GM18858 (cell line): Measurements from ENCODE around the gene CDIP1.

Experiments used
- ATAC-seq: cut with Tn5 transposase; IDR thresholded peaks from one replicate; pipeline ENCODE4 v1.9.1; 2021; ENCODE audit not compliant: unreplicated experiment

Gene CDIP1

DNA sequence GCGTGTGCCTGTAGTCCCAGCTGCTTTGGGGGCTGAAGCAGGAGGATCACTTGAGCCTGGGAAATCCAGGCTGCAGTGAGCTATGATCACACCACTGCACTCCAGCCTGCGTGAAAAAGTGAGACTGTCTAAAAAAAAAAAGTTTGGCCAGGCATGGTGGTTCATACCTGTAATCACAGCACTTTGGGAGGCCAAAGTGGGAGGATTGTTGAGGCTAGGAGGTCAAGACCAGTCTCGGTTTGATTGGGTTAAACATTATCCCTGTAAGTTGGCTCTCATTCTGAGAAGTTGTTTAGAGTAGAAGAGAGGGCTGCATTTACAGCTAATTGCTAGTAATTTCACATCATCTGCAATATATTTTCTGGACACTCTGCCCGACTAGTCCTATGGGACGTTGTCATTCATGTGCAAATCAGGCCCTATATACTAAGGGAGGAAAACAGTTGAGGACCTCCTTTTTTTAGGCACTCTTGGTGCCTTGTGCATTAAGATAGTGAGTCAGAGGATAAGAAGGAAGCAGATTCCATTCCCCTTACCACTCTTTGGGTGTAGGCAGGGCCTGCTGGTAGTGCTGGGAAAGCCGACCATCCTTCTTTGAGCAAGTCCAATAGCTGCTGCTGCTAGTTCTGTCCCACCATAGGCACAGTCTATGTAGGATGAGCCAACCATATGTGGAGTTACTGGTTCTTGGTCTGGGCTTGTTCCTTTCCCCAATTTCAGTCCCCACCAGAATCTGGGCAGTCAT is 43.7 kb downstream of the CDIP1 start:
- no peak for ATAC-seq

- no peak for ATAC-seq
These were observed 46.7 kb downstream of the CDIP1 start for GRCh38 chr16:4491898-4492297.

DNA sequence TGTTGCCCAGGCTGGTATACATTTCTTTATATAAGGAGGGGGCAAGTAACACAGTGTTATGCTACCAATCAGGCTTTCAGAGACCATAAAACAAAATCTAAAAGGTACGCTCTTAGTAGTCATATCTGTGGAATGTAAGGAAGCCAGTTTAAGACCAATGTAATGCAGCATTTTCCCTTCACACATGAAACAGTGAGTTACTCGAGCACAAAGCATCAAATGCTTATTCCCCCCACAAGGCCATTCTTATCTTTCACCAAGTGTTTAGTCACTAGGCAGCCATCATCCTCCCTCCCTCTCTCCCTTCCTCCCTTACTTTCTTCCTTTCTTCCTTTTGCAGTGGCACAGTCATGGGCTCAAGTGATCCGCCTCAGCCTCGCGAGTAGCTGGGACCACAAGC is 49.5 kb downstream of the CDIP1 start:
- no peak for ATAC-seq

DNA sequence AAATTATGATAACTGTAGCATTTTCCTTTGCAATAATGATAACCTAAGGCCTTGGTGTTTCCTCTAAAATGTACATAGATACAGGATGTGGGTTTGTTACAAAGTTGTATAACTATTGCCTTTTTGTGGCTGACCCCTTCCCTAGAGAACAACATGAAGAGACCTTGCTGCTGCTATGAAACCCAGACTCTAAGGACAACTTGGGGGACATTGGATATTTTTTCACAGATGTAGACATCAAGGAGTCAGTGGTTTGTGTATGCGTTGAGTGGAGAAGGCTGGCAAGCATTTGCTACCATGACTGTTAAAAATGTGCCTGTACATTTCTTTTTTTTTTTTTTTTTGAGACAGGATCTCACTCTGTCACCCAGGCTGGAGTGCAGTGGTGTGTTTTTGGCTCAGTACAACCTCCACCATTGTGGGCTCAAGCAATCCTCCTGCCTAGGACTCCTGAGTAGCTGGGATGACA is 50.0 kb downstream of the CDIP1 start:
- ATAC-seq: no peak

GRCh38 chr16:4487955-4488498 is 50.5 kb downstream of the CDIP1 start:
- no peak for ATAC-seq

- ATAC-seq: no peak
These were observed 52.3 kb downstream of the CDIP1 start for GRCh38 chr16:4486126-4486893.

GRCh38 chr16:4481963-4482362 is 56.6 kb downstream of the CDIP1 start:
- ATAC-seq: no peak

DNA sequence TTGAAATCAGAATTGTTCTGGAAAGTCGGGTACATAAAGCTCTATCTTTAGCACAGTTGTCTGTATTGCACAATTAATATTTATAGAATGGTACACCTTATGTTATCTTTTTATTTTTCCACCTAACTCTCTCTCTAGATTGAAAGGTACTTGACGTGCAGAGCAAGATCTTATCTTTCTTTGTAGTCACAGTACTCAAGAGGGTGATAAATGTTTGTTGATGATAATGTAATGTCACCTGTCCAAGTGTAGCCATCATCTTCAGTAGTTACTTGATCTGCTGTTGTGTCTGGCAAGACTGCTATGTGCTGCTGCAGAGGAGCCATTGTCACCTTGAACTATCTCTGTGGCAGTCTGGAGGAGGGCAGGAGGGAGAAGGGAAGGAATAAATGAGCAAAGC is 57.0 kb downstream of the CDIP1 start:
- ATAC-seq: no peak

GRCh38 chr16:4477966-4478365 is 60.6 kb downstream of the CDIP1 start:
- ATAC-seq: no peak

GRCh38 chr16:4475880-4476788 is 62.4 kb downstream of the CDIP1 start, which contains the start of gene HMOX2:
Gene HMOX2 (plus strand): TSS chr16:4476398. CDS start chr16:4505525, 29,127 bp downstream.
- peak; percentile 67 for ATAC-seq

DNA sequence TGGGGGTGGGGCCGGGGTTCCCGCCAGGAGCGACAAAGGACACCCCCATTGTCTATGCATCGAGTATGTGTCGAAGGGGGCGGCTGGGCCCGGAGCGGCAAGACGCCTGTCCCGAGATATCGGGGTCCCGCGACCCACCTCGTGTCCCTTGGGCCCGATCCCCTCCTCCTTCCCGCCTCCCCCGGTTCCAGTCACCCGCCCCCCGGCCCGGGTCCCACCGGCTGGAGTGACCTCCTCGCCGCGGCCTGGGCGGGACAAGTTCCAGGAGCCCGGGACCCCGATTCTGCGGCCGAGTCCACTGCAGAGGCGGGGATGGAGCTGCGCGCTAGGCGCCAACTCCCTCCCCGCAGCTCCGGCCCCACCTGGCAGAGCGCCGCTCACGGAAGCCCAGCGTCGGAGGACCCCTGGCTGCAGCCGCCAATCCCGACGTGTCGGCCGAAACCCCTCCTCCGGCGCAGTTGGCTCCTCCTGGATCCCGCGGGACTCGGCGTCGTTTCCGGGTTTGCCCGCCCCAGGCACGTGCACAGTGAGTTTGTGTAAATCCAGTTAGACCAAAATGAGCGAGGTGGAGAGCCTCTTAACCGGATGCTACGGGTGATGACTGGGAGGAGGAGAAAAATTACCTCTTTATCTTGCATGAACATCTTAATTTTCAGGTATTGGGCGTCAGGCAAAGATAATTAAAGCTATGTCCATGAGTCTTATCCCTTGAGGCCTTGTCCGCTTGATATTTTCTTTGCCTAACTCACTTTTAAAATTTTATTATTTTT is 64.2 kb downstream of the CDIP1 start, which contains the start of gene NMRAL1:
NMRAL1 (minus strand) TSS at position 434 of the 770 bp plus-strand sequence. CDS start 493 bp downstream, outside the sequence.
- ATAC-seq: peak; percentile 26

DNA sequence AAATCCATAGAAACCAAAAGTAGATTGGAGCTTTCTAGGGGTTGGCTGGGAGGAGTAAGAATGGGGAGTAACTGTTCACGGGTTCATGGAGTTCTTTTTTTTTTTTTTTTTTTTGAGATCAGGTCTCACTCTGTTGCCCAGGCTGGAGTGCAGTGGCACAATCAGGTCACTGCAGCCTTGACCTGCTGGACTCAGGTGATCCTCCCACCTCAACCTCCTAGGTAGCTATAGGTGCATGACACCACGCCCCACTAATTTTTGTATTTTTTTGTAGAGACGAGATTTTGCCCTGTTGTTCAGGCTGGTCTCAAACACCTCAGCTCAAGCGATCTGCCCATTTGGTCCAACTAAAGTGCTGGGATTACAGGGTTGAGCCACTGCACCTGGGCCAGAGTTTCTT is 65.7 kb downstream of the CDIP1 start:
- no peak for ATAC-seq

GRCh38 chr16:4471869-4472268 is 66.7 kb downstream of the CDIP1 start:
- ATAC-seq: no peak

DNA sequence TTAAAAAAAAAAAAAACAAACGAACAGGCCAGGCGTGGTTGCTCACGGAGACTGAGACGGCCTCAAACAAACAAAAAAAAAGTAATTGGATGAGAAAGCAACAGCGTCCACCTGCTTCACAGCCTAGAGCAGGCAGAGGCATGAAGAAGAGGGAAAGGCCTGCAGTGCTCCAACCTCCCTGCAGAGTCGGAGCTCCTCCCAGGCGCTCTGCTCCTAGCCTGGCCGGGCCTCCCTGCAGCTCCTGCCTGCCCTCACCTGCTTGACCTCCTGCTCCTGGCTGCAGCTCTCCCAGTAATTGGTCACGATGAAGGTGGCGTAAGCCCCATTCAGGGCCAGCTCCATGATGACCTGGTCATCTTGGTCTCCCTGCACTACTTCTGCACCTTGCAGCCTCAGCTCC is 69.6 kb downstream of the CDIP1 start:
- ATAC-seq: no peak

- no peak for ATAC-seq
These were observed 70.7 kb downstream of the CDIP1 start for GRCh38 chr16:4467916-4468315.

DNA sequence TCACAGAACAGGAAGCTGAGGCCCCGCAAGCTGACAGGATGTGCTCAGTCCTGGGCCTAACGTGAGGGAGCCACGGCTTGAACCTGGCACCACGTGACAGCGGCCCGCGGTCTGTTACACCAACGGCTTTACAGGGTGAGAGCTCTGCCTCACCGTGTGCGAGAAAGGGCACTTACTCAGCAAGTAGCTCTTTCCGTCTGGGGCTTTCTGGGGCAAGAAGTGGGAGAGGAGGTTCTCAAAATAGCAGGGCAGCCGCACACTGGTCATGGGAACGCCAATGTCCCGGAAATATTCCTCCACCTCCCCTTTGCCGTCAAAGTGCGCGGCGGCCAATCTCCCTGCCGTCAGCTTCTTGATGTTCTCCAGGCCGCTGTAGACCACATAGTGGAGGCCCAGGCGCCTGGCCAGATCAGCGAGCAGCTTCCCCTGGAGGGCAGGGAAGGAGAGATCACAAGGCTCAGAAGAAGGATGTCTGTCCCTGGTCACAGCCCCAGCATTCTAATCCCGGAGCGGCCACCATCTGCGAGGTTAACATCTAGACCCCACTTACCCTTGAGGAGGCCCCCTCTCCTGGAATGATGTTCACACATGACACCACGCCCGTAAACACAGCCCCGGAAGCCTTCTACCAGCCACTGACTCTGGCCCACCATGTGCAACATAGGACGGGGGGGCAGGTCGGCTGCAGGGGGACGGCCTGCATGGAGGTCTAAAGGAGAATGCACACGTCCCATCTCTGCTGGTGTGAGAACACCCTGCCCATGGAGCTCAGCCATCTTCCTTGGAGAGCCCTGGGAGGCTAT is 72.4 kb downstream of the CDIP1 start:
- no peak for ATAC-seq

DNA sequence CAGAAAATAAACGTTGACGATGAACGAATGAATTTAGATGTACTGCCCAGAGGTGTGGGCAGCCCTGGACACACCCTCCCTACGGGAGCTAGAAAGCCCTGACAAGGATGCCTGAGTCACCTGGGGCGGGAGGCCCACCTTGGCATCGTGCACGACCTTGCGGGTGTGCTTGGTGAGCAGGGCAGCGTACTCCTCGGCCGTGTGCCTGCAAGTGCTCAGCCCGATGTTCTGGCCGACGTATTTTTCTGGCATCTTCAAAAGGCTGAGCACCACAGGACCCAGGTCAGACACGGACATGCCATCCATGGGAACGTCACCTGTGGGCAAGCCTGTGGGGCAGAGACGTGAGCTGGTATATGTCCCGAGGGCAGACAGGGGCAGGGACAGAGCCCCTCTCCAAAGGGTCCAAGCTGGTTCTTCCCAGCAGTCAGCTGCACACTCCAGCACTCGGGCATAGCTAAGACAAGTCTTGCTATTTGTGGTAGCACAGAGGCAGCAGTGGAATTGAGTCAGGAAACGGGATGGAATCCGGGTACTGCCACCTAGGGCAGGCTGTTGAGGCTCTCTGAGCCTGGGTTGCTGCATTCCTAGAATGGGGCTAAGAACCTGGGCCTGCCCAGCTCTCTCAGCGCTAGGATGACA is 74.9 kb downstream of the CDIP1 start:
- no peak for ATAC-seq

DNA sequence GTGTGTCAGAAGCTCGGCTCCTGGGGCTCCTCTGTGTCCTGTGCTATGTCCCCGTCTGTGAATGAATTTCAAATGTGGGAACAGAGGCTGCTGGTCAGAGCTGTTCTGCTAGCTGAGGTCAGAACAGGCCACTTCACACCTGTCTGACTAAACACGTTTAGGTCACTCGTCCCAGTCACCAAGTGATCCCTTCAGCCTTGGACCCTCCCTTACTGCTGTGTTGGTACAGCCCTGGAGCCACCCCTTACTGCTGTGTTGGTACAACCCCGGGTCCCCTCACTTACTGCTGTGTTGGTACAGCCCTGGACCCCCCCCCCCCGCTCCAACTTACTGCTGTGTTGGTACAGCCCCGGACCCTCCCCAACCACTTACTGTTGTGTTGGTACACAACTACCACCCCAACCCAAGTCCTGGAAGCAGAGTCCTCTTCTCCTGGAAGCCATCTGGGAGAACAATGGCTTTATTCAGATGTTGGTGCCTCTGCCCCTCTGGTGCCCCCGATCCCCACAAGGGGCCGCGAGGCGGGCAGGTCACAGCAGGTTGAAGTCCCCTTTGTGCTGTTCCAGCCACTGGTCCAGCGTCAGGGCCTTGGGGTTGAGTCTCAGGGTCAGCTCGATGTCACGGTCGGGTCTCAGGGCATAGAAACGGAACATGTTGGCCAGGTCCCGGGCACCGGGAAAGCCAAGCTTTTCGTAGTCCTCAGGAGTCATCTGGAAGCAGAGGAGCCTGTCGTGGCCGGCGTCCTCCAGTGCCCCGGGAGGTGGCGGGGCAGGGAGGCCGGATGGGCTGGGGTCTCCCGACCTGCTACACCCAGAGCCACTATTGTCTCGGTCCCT is 77.1 kb downstream of the CDIP1 start:
- ATAC-seq: no peak
